HG03097 (cell line): ENCODE results near the gene FAH.
"Not testable (repeated sequence)": the region's sequence is repeated elsewhere in the genome, so short reads cannot be mapped to it uniquely, and the experiment has no call there.

Experiments used
- ATAC-seq: cut with Tn5 transposase; IDR thresholded peaks from one replicate; pipeline ENCODE4 v1.9.1; 2021; ENCODE audit not compliant: unreplicated experiment, low FRiP score

The FAH gene

GRCh38 chr15:80151148-80151547 is 1.7 kb upstream of the FAH start:
- no peak for ATAC-seq

GRCh38 chr15:80151576-80151975 is 1.2 kb upstream of the FAH start:
- no peak for ATAC-seq

DNA sequence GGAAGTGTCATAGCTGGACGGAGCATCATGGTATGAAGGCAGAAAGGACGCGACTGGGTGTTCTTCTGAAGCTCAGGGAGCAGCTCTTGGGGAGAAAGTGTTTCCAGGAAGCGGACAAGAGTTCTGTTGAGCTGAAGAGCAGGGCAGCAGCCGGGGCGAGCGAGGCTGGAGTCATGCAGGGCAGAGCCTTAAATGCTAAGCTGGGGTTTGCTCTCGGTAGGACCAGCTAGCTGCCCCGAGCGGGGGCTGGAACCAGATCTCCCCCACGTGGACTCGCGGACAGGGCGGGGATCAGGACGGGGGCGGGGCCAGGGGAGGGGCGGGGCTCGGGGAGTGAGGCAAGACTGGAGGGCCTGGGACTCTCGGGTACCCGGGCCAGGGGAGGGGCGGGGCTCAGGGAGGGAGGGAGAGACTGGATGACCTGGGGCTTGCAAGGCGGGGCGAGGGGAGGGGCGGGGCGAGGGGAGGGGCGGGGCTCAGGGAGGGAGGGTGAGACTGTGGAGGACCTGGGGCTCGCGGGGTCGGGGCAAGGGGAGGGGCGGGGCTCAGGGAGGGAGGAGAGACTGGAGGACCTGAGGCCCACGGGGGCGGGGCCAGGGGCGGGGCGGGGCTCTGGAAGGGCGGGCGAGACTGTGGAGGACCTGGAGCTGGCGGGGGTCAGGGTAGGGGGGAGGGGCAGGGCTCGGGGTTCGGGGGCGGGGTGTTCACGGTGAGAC is 461 bp upstream of the FAH start:
- peak; percentile 35 for ATAC-seq

DNA sequence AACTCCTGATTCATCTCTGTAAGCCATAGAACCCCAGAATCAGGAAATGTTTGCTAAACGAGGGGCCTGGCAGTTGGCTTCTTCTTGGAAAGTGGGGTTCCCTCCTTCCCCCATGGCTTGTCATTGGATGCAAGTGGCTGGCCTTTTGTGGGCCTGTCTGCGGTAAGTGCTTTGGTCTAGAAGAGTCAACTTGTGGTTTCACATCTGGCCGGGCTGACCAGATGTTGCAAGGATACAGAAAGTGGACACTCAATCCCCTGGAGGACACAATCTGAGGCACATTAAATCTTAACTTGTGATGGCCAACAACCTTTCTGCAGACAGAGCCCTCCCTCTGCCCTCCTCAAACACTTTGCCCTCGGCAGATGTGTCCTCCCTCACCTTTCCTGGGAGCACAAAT is 1.1 kb downstream of the FAH start:
- ATAC-seq, result no peak

GRCh38 chr15:80154336-80154735 is 1.5 kb downstream of the FAH start:
- ATAC-seq, result no peak

GRCh38 chr15:80155001-80155377 is 2.2 kb downstream of the FAH start:
- no peak for ATAC-seq

DNA sequence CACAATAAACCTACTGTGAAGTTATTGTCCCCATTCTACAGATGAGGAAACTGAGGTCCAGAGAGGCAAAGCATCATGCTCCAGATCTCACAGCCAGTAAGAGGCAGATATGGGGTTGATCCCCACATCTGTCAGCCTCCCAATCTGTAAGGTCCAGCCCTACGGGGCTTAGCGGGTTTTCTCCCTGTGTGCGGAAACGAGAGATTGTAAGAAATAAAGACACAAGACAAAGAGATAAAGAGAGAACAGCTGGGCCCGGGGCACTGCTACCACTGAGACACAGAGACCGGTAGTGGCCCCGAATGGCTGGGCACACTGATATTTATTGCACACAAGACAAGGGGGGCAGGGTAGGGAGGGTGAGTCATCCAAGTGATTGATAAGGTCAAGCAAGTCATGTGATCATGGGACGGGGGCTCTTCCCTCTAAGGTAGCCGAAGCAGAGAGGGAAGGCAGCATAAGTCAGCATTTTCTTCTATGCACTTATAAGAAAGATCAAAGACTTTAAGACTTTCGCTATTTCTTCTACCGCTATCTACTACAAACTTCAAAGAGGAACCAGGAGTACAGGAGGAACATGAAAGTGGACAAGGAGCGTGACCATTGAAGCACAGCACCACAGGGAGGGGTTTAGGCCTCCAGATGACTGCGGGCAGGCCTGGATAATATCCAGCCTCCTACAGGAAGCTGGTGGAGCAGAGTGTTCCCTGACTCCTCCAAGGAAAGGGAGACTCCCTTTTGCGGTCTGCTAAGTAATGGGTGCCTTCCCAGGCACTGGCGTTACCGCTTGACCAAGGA is 2.8 kb downstream of the FAH start:
- not testable (repeated sequence) for ATAC-seq

GRCh38 chr15:80156176-80156720 is 3.4 kb downstream of the FAH start:
- ATAC-seq, result no peak

- no peak for ATAC-seq
Measured at GRCh38 chr15:80157215-80157614, 4.4 kb downstream of the FAH start.

GRCh38 chr15:80159301-80159700 is 6.5 kb downstream of the FAH start:
- no peak for ATAC-seq

DNA sequence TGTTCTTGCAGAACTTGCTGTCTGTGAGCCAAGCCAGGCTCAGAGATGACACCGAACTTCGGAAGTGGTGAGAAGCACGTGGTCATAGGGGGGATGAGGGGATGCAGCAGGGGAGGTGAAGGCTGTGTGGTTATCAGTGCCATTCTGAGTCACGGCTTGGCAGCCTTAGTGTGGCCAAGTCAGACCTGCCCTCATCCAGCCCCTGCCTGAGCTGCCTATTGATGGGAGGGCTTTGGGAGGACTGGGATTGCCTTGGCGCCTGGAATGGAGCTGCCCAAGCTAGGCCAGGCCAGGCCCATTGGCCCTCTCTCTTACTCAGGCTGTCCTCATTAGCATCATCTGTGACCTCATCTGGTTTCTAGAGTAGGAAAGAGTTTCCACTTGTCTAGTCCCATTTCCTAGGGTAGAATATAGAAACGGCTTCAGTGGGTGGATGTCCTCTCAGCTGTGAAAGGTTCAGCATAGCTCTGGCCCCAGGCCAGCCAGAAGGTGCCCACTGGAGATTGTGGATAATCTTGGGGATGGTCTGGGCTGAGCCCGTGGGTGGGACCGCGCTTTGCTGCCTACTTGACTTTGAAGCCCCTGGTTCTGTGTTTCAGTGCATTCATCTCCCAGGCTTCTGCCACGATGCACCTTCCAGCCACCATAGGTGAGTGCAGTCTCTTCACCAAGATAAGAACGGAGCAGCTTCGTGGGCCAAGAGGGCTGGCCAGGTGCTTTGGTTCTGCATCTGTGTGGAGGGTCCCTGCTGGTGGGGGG is 7.2 kb downstream of the FAH start:
- no peak for ATAC-seq

DNA sequence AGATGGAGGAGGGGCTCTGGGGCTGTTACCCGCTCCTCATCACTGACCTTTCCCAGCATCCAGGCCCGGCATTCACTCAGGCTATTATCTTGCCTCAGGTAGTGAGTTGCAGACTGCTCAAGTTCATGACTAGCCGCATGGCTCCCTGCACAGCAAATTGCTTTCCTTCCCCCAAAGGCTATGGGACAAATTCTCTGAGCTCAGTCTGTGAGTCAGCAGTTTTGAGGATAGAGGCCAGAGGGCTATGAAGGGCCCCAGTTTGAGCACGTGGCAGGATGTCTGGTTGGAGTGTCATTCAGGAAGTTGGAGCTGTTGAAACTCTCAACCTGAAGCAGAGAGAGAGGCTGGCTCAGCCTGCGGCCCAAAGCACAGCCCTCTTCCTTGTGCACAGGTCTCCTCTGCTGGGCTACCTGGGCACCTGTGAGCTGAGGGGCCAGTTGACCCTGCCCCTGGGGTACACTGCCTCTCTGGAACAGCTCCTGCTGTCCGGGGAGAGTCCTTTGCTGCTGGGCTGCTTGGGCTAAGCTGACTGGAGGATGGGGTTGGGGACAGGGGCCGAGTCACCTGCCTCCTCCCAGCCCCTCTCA is 7.9 kb downstream of the FAH start:
- ATAC-seq, result no peak

DNA sequence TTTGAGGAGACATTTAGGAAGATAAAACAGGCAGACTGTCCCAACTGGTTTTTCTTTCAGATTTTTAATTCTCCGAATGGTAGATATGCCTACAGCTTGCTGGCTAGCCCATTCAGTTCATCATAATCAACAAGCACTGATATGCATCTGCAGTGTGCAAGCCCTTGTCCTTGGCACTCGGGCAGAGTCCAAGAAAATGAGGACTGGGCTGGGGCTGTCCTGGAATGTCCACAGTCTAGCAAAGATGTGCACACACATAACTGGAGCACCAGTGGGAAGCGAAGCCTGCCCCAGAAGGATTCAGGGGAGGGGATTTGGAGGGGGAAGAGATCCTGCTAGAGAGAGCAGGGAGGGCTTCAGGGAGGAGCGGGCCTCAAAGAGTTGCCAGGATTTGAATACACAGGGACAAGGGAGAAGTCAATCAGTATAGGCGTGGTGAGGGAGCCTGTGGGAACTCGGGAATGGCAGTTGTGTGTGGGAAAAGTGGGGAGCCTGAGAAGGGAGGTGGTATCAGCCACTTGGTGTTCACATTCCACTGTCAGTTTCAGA is 8.7 kb downstream of the FAH start:
- no peak for ATAC-seq

DNA sequence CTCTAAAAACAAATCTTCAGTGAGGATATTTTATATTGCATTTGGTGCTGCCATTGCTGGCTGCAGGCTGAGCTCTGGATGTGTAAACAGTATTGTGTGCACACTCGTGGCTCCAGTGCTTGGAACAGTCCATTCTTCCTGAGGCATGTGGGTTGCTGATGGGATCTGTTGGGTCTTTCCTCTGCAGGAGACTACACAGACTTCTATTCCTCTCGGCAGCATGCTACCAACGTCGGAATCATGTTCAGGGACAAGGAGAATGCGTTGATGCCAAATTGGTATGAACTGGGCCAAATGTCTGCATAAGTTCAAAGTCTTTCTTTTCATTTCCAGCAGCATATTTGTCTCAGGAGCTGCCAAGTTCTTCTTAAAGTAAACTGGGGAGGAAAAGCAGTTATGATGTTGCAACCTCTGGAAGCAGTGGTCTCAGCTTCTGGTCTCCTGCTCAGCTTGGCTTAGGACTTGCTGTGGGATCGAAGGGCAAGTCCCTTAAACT is 9.3 kb downstream of the FAH start:
- no peak for ATAC-seq

DNA sequence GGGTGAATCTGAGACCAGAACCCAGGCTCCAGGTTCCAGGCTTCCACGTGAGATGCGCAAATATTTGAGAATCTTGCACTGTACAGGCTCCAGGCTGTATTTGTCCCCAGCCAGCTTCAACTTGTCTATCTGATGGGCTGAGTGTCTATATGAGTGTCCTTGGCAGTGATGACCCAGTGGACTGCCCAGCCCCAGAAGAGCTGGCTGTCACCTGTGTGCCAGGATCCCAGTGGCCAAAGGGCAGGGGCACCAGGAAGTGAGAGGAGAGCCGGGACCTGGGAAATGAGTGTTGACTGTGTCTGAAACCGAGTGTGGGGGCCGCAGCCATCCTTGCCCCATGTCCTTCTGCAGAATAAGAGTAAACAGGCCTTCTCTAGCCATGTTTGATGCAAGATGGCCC is 10.4 kb downstream of the FAH start:
- ATAC-seq, result no peak

GRCh38 chr15:80163897-80164296 is 11.1 kb downstream of the FAH start:
- ATAC-seq, result no peak

DNA sequence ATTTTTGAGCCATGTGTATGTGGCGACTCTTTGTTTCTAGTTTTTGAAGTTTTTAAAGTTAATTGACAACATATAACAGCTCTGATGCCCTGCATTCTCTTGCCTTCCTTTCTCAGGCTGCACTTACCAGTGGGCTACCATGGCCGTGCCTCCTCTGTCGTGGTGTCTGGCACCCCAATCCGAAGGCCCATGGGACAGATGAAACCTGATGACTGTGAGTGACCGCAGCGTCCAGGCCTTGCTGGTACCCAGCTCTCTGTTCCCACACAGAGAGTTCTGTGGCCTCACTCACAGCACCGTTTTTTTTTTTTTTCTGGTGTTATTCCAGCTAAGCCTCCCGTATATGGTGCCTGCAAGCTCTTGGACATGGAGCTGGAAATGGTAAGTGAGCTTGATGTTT is 15.1 kb downstream of the FAH start:
- no peak for ATAC-seq

GRCh38 chr15:80168421-80168820 is 15.6 kb downstream of the FAH start:
- no peak for ATAC-seq

- no peak for ATAC-seq
Measured at GRCh38 chr15:80169768-80170357, 17.1 kb downstream of the FAH start.

DNA sequence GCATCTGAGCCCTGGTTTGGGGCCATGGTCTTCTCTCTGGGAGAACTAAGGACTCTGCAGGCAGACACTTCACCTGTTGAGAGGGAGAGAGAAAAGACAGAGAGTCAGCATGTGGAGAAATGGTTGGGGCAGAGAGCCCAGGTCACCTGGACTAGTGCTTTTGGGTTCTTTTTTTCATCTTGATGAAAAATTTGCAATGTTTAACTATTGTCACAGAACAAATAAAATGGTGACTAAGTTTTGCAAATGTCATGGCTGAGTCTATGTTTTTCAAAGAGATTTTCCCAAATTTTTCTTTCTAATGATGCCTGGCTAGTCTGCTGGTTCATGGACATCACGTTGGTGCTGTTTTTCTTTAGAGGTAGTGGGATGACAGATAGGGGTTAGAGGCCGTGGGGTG is 17.8 kb downstream of the FAH start:
- no peak for ATAC-seq
